ENCODE measurements around the gene CELA1. TPM values are rescaled to one million over a fixed set of nuclear protein-coding genes. Genes with fewer than 3 reads are reported as not detected.
"Not testable (repeated sequence)": the region's sequence is repeated elsewhere in the genome, so short reads cannot be mapped to it uniquely, and the experiment has no call there.

CELA1 gene
- total RNA-seq, 2 experiments from 2014 or later, result not detected

DNA sequence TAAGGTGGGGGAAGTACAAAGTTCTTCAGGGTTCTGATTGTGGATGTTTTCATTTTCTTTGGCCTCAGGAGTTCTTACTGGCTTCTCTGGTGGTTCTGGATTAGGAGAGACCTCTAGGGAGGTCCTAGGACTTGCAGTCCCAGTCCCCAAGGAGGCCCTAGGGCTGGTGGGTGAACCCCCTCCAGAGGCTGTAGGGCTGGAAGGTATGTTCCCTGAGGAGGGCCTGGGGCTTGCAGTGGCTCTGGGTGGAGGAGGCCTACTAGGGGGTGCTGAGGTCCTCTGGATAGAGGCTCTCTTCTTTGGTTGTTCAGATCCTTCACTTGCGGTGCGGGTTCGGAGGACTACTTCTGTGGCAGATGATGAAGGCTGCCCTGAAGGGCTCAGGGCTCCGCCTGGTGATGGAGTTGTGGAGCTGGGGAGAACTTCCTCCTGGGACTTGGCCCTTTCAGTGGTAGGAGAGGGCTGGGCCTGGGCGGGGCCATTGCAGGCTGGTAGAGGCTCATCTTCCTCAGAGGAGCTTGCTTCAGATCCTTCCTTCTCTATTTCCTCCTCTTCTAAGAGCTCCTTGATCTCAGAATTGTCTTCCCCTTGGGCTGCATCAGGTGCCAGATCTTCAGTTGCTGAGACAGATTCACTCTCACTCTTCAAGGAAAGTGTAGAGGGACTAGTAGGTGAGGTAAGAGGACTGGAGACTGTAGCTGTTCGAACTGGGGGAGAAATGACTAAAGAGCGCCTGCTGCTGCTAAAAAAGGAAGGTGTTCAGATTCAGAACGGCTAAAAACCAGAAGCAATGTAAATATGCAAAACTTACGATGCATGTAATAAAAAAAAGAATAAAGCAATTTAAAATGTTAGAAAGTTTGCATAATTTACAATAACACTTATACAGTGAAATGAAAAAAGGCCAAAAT is 54.6 kb downstream of the CELA1 start:
- H3K27ac Mint-ChIP-seq, H3K9me3 Mint-ChIP-seq, H3K27me3 Mint-ChIP-seq, H3K4me3 Mint-ChIP-seq, H3K4me1 Mint-ChIP-seq, POLR2A ChIA-PET, DNase-seq: not testable (repeated sequence)
- CTCF ChIA-PET, result interaction anchor here (0.5 to 1.7 kb wide), 3 partner anchors 16 to 24 kb away, joined by 3 to 5 read pairs (median 3); no protein-coding TSS in a partner anchor
- peaks cover 61% of the 10 kb centered on the region for H3K36me3 Mint-ChIP-seq (ENCODE audit: low read depth)

DNA sequence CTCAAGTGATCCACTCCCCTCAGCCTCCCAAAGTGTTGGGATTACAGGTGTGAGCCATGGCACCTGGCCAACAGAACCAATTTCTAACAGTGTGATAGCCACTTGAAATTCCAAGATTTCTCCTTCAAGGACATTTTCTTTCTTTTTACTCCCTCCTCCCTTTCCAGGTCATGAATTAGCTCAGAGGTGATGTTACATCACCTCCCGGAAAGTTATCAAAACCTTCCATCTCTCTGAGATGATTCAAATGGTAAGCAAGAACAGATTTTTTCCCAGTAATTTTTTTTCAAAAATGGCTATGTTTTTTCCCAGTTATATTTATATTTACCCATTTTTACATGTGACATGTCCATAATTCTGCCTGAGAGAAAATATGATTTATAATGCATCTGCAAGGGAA is 60.6 kb downstream of the CELA1 start:
- Mint-ChIP-seq H3K27me3 (no peaks in the 10 kb centered on the region), H3K4me1 (peaks cover 3% of the 10 kb centered on the region), H3K4me3 (no peak overlapping the region), H3K36me3 (ENCODE audit: low read depth) (peaks cover 48% of the 10 kb centered on the region), H3K27ac (peak overlapping the region; percentile 46), H3K9me3 (no peaks in the 10 kb centered on the region)
- ChIA-PET CTCF (interaction anchor here (1.1 to 1.7 kb wide), 4 partner anchors 15 to 56 kb away, joined by 3 to 8 read pairs (median 3); no protein-coding TSS in a partner anchor), POLR2A (no interaction called here)
- no peak for DNase-seq

DNA sequence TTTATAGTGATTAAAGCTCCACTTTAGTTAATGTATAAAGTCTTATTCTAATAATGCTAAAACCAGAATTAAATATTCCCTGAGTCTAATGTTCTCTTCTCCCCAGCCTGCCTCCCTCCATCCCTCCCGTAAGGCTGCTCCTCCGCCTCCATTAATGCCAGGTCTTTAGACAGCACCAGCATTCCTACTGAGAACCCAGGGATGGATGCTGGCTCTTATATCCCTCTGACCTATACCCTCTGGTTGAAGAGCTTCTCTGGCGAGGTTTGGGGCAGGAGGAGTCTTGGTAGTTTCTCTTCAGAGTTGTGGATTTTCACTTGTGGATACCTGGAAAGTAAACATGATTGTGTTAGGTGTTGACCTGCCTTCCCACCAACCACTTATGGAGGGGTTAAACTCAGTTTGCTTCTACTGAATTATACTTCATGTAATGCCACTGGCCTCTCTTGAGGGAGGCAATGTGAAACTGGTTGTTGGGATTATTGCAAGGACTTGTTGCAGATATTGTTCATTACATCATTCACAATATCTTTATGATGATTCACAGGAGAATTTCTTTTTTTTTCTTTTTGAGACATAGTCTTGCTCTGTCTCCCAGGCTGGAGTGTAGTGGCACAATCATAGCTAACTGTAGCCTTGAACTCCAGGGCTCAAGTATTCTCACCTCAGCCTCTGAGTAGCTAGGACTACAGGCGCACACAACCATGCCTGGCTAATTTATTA is 65.1 kb downstream of the CELA1 start:
- POLR2A ChIA-PET, result no interaction called here
- peaks cover 33% of the 10 kb centered on the region for H3K36me3 Mint-ChIP-seq (ENCODE audit: low read depth)
- no peak overlapping the region for H3K4me3 Mint-ChIP-seq
- CTCF ChIA-PET, result interaction anchor here (0.6 to 1.7 kb wide), 2 partner anchors 60 to 490 kb away, joined by 3 to 5 read pairs; no protein-coding TSS in a partner anchor
- H3K27me3 Mint-ChIP-seq, result no peaks in the 10 kb centered on the region
- DNase-seq, result no peak
- H3K27ac Mint-ChIP-seq, result no peak overlapping the region
- H3K4me1 Mint-ChIP-seq, result peaks cover 5% of the 10 kb centered on the region
- H3K9me3 Mint-ChIP-seq, result no peaks in the 10 kb centered on the region

Other genes starting within 250 kb of the CELA1 start
- 10 to 100 TPM; 39.2 to 40.9 TPM for gene TFCP2, start 173.5 kb downstream of the CELA1 start, total RNA-seq
- gene POU6F1, start 128.6 kb downstream of the CELA1 start, total RNA-seq, result 1 to 10 TPM; 4.7 to 6.3 TPM
- 100 to 1,000 TPM; 219 to 260 TPM for gene DAZAP2, start 107.9 kb downstream of the CELA1 start, total RNA-seq
- 1 to 10 TPM; 1.6 to 1.7 TPM for gene SMAGP, start 76.3 kb downstream of the CELA1 start, total RNA-seq
- 100 to 1,000 TPM; 200 to 226 TPM for gene BIN2, start 22.5 kb downstream of the CELA1 start, total RNA-seq
- 10 to 100 TPM; 17.5 to 18.9 TPM for gene GALNT6, start 44.7 kb upstream of the CELA1 start, total RNA-seq
- gene SLC4A8, start 78.2 kb upstream of the CELA1 start, total RNA-seq, result 1 to 10 TPM; 2.9 to 4.4 TPM
- gene SCN8A, start 244.6 kb upstream of the CELA1 start, total RNA-seq, result under 1 TPM; 0.52 to 0.67 TPM

Measured in activated CD4-positive, alpha-beta T cell treated with anti-CD3 and anti-CD28 coated beads, Interleukin-2, amount 10 ng/mL, durations not matched to agents 7 days and 5 days (primary cell).